PC-9 (cell line): ENCODE data around the gene PDE4B. TPM values are rescaled to one million over a fixed set of nuclear protein-coding genes. Genes with fewer than 3 reads are reported as not detected.

ENCODE experiments used
- BruUV-seq: library from RNA; stranded (reverse); fragments of 400-500 nt; replicated peaks from 2 replicates; lab custom pipeline; 2021; lab: Mats Ljungman, UMichigan
- CTCF ChIA-PET: fragments of 300-600 bp; sonication (Branson Sonifier 250); formaldehyde crosslinking; loops from one replicate; lab custom pipeline; 2022; ENCODE audit warnings: antibody characterized with exemption; lab: Charles Lee
- POLR2A ChIA-PET: fragments of 300-600 bp; sonication (Branson Sonifier 250); formaldehyde crosslinking; loops from one replicate; lab custom pipeline; 2022; ENCODE audit warnings: antibody characterized with exemption; ENCODE audit not compliant: unreplicated experiment; lab: Charles Lee
- DNase-seq, 2 experiments: peaks; one replicate each; pipeline versions ENCODE4 v3.0.0 to v3.0.0-alpha.2; 2015 to 2022; ENCODE audit warnings: mixed read lengths in 1 of 2
- H2AFZ ChIP-seq: fragments of 200-600 bp; sonication (generic); 2 replicates; pipeline ENCODE4 v1.8.1; 2017; ENCODE audit warnings: antibody characterized with exemption
- H3F3A ChIP-seq: fragments of 200-600 bp; sonication (generic); 2 replicates; pipeline ENCODE4 v1.8.1; 2017; ENCODE audit warnings: antibody characterized with exemption, mild to moderate bottlenecking, low read depth; ENCODE audit not compliant: insufficient read depth
- H3K27ac ChIP-seq: fragments of 200-600 bp; sonication (generic); 2 replicates; pipeline ENCODE4 v1.6.1; 2016; ENCODE audit warnings: mixed run types
- H3K27me3 ChIP-seq: fragments of 200-600 bp; sonication (generic); 2 replicates; pipeline ENCODE4 v1.6.1; 2016; ENCODE audit warnings: low read depth, mixed run types; ENCODE audit not compliant: insufficient read depth
- H3K36me3 ChIP-seq: fragments of 200-600 bp; sonication (generic); 2 replicates; pipeline ENCODE4 v1.6.1; 2016; ENCODE audit warnings: low read depth, mixed run types
- H3K4me1 ChIP-seq: fragments of 200-600 bp; sonication (generic); replicated peaks from 2 replicates; pipeline ENCODE4 v1.6.1; 2016; ENCODE audit warnings: mixed run types; ENCODE audit not compliant: insufficient read depth
- H3K4me2 ChIP-seq: fragments of 200-600 bp; sonication (generic); 2 replicates; pipeline ENCODE4 v1.6.1; 2017; ENCODE audit warnings: mixed run types
- H3K4me3 ChIP-seq: fragments of 200-600 bp; sonication (generic); 2 replicates; pipeline ENCODE4 v1.6.1; 2016; ENCODE audit warnings: mixed run types
- H3K79me2 ChIP-seq: fragments of 200-600 bp; sonication (generic); 2 replicates; pipeline ENCODE4 v1.6.1; 2017; ENCODE audit warnings: low read depth, mixed run types
- H3K9me2 ChIP-seq: fragments of 200-600 bp; sonication (generic); 2 replicates; pipeline ENCODE4 v1.8.1; 2017; ENCODE audit warnings: mild to moderate bottlenecking; ENCODE audit not compliant: insufficient read depth
- H3K9me3 ChIP-seq: fragments of 200-600 bp; sonication (generic); 2 replicates; pipeline ENCODE4 v1.8.1; 2016; ENCODE audit warnings: low read depth; ENCODE audit not compliant: insufficient read depth
- H4K20me1 ChIP-seq: fragments of 200-600 bp; sonication (generic); 2 replicates; pipeline ENCODE4 v1.8.1; 2017; ENCODE audit not compliant: insufficient read depth
- CTCF ChIP-seq: fragments of 200-600 bp; sonication (generic); conservative IDR thresholded peaks from 2 replicates; pipeline ENCODE4 v1.6.1; 2017; ENCODE audit warnings: mixed run types, antibody characterized with exemption, mild to moderate bottlenecking, moderate library complexity
- EZH2 ChIP-seq: fragments of 200-600 bp; sonication (generic); IDR thresholded peaks from 2 replicates; pipeline ENCODE4 v1.8.0; 2017; ENCODE audit warnings: antibody characterized with exemption, low read depth
- intact Hi-C: fragments of 100-400 bp; cut with micrococcal nuclease; formaldehyde crosslinking; loops from one replicate; pipeline ENCODE4 v1.10.0; 2022; ENCODE audit not compliant: unreplicated experiment
- total RNA-seq: library from RNA; stranded (reverse); gene quantifications from 2 replicates; pipeline ENCODE4 v1.2.3, GENCODE V29; 2021

PDE4B gene
- total RNA-seq, 1 experiment from 2014 or later: 1.3 TPM

DNA sequence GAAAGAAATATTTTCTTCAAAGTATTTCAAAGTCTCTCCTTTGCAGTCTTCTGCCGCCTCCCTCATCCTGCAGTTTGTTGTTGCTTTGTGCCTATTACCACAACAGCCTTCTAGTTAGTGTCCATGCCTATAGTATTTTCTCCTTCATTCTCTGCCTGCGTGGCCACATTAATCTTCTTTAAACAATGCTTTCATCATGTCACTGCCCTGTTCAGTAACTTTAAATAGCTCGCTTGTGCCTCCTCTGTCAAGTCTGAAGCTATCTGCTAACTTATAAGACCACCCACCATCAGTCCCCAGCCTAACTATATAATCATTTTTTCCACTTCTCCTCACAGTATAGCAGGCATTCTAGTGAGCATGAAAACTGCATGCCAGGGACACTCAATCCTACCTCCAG, 290.3 kb downstream of the PDE4B start:
- Histone ChIP-seq H3K4me1 (no peaks in the 10 kb centered on the region), H3K9me2 (no peaks in the 10 kb centered on the region), H3K27me3 (no peaks in the 10 kb centered on the region), H4K20me1 (no peaks in the 10 kb centered on the region), H3K27ac (no peak overlapping the region), H3K4me2 (no peak overlapping the region), H3K4me3 (no peak overlapping the region), H3K36me3 (no peaks in the 10 kb centered on the region), H3K9me3 (no peaks in the 10 kb centered on the region), H2AFZ (no peak overlapping the region), H3K79me2 (no peaks in the 10 kb centered on the region), H3F3A (no peaks in the 10 kb centered on the region)
- intact Hi-C loops: no loop called here
- TF ChIP-seq CTCF (no peak), EZH2 (no peak)
- POLR2A ChIA-PET: no interaction called here
- CTCF ChIA-PET: no interaction called here
- no TSS peak for BruUV-seq
- DNase-seq: no peak

DNA sequence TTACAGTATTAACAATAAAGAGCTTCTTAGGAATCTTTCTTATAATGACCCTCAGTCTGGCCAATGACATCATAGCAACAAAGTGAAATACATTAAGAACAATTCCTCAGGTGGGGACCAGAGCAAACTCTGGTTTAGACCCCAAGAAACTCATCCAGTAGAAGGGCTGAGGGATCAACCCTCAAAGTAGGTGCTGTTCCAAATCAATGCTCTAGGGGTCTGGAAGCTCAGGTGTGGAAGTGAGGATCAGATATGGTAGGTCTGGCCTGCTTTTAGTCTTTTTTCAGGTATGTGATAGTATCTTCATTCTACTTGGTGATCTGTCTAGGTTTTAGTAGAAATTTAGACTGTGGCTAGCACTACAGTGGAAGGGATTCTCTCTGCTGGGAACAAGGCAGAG, 291.7 kb downstream of the PDE4B start:
- Histone ChIP-seq H3F3A (no peaks in the 10 kb centered on the region), H4K20me1 (no peaks in the 10 kb centered on the region), H3K4me1 (no peaks in the 10 kb centered on the region), H3K27ac (no peak overlapping the region), H3K36me3 (no peaks in the 10 kb centered on the region), H2AFZ (no peak overlapping the region), H3K4me3 (no peak overlapping the region), H3K9me2 (no peaks in the 10 kb centered on the region), H3K27me3 (no peaks in the 10 kb centered on the region), H3K79me2 (no peaks in the 10 kb centered on the region), H3K9me3 (no peaks in the 10 kb centered on the region), H3K4me2 (no peak overlapping the region)
- BruUV-seq: no TSS peak
- TF ChIP-seq EZH2 (no peak), CTCF (no peak)
- POLR2A ChIA-PET: no interaction called here
- CTCF ChIA-PET: no interaction called here
- DNase-seq: no peak
- intact Hi-C loops: no loop called here

GRCh38 chr1:66085600-66085999, 292.9 kb downstream of the PDE4B start:
- Histone ChIP-seq H3K27ac (no peak overlapping the region), H3K27me3 (no peaks in the 10 kb centered on the region), H3K4me1 (no peaks in the 10 kb centered on the region), H3K36me3 (no peaks in the 10 kb centered on the region), H3K4me2 (no peak overlapping the region), H4K20me1 (no peaks in the 10 kb centered on the region), H2AFZ (no peak overlapping the region), H3K79me2 (no peaks in the 10 kb centered on the region), H3K4me3 (no peak overlapping the region), H3K9me3 (no peaks in the 10 kb centered on the region), H3F3A (no peaks in the 10 kb centered on the region), H3K9me2 (no peaks in the 10 kb centered on the region)
- CTCF ChIA-PET: no interaction called here
- TF ChIP-seq EZH2: no peak
- TF ChIP-seq CTCF: no peak
- POLR2A ChIA-PET: no interaction called here
- intact Hi-C loops: no loop called here
- BruUV-seq: no TSS peak
- no peak for DNase-seq
